ENCODE measurements around the gene TBX4.
"Not testable (repeated sequence)": the region's sequence is repeated elsewhere in the genome, so short reads cannot be mapped to it uniquely, and the experiment has no call there.

The TBX4 gene

DNA sequence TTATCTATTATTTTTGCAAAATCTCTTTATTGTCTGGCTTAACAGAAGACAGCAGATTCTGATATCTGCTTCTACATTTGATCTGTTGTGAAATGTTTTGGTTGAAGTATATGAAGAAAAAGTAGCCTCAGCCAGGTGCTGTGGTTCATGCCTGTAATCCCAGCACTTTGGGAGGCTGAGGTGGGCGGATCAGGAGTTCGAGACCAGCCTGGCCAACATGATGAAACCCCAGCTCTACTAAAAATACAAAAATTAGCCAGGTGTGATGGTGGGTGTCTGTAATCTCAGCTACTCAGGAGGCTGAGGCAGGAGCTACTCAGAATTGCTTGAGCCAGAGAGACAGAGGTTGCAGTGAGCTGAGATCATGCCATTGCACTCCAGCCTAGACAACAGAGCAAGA is 75.2 kb downstream of the TBX4 start:
- not testable (repeated sequence) for DNase-seq

DNA sequence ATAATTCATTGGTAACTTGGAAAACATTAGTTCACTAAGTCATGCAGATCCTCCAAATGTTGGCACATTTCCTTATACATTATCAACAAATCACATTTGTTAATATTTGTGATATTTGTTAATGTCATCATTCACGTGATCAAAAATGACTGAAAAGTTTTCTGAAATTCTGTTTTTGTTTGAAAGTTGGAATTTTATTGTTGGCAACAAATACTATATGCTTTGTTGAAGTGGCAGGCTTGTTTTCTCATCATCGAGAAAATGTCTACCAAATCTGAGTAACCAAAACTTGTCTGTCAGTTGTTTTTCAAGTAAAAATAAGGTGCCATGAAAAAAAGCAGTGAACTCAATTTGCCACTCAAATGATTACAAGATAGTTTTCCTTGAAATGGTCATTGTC is 75.9 kb downstream of the TBX4 start:
- no peak for DNase-seq

DNA sequence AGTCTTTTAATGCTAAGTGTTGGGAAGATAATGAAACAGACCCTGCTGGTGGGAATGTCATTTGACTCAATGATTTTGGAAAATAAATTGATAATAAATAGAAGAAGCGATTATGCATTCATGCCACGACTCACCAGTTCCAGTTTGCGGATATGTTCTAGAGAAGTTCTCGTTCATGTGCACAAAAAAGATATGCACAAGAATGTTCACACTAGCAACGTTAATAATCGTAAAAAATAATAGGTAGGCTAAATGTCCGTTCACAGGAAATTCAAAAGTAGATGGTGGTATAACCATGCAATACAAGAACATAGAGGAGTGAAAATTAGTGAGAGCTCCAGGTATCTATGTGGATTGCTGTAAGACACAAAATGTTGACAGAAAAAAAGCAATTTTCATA is 79.0 kb downstream of the TBX4 start:
- DNase-seq: no peak

DNA sequence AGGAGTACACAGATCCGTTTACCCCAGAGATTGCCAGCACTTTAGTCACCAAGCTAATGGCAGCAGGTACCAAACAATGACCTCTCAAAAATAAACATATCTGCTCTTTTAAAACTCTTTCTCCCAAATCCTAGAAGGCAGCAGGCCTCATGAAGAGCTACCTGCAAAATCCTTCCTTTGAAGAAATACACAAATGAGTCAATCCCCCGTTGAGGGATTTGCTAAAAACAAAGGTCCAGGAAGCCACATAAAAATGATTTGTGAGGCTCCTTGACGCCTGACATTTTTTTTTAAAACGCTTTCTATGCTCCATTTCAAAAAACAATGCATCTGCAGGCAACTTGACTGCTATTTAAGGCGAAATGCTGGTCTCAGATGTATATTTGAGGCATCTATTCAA is 80.6 kb downstream of the TBX4 start:
- DNase-seq: no peak

DNA sequence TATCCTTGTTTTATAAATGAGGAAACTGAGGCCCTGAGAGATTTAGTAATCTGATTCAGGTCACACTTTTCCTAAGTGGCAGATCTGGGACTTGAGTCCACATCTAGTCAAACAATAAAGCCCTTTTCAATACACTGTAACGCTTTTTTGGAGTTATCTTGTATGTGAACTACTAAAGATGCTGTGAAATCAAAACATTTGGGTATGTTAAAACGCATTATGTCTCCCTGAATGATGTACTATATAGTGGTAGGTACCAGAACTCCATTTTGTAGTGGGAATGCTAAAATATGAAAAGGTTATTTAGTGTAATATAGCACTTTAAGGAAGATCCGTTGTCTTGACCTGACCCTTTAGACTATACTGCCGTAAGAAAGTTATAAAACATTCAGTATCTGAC is 81.6 kb downstream of the TBX4 start:
- DNase-seq: no peak

DNA sequence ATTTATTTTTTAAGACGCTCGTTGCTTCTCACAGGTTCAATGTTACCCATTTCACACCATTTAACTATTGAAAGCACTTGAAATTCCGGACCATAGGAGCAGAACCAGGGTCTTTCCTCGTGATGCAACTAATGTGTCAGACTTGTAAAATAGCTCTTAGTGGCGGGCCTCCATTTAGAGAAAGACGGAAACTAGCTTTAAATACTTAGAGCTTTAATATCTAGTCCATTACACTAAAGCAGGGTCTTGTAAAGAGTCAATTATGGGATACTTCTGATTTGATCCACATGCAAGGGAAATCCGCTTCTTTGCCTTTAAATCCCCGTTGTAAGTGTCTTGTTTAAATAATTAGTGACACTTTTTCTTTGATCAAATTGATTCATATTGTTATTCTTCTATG is 82.2 kb downstream of the TBX4 start:
- DNase-seq: no peak
